ENCODE results near the gene DCBLD1. TPM values are rescaled to one million over a fixed set of nuclear protein-coding genes. Genes with fewer than 3 reads are reported as not detected.
"Not testable (repeated sequence)": the region's sequence is repeated elsewhere in the genome, so short reads cannot be mapped to it uniquely, and the experiment has no call there.

Gene DCBLD1
- total RNA-seq, 2 donors from 2014 or later = 1.0 to 3.1 TPM

- no peaks in the 10 kb centered on the region for H3K36me3 Mint-ChIP-seq
- no peak overlapping the region for H3K27ac Mint-ChIP-seq
- ATAC-seq = peak in 1 of 2 donors; percentile 12
- DNase-seq (ENCODE audit: low spot score in 2 of 2) = no peak
- H3K9me3 Mint-ChIP-seq = no peaks in the 10 kb centered on the region
These were observed 17.8 kb upstream of the DCBLD1 start for GRCh38 chr6:117464700-117465099.

- no peak for ATAC-seq
- H3K9me3 Mint-ChIP-seq = no peaks in the 10 kb centered on the region
- no peak overlapping the region for H3K27ac Mint-ChIP-seq
- H3K36me3 Mint-ChIP-seq = no peaks in the 10 kb centered on the region
- DNase-seq (ENCODE audit: low spot score in 2 of 2) = no peak
These were observed 16.8 kb upstream of the DCBLD1 start for GRCh38 chr6:117465691-117466090.

- DNase-seq (ENCODE audit: low spot score in 2 of 2) (no peak), ATAC-seq (no peak)
- Mint-ChIP-seq H3K27ac (no peak overlapping the region), H3K36me3 (no peaks in the 10 kb centered on the region), H3K9me3 (no peaks in the 10 kb centered on the region)
These were observed 14.6 kb upstream of the DCBLD1 start for GRCh38 chr6:117467876-117468275.

- not testable (repeated sequence) for H3K27ac Mint-ChIP-seq; DNase-seq (ENCODE audit: low spot score in 2 of 2)
These were observed 13.9 kb upstream of the DCBLD1 start for GRCh38 chr6:117468527-117468926.

GRCh38 chr6:117469356-117469755 lies 13.1 kb upstream of the DCBLD1 start:
- H3K9me3 Mint-ChIP-seq = no peaks in the 10 kb centered on the region

More at GRCh38 chr6:117468527-117468926, 13.9 kb upstream of the DCBLD1 start:
- ATAC-seq, H3K9me3 Mint-ChIP-seq, H3K36me3 Mint-ChIP-seq: not testable (repeated sequence)

GRCh38 chr6:117469791-117470190 lies 12.7 kb upstream of the DCBLD1 start:
- no peak overlapping the region for H3K27ac Mint-ChIP-seq
- no peaks in the 10 kb centered on the region for H3K9me3 Mint-ChIP-seq
- DNase-seq (ENCODE audit: low spot score in 2 of 2) (no peak), ATAC-seq (no peak)
- H3K36me3 Mint-ChIP-seq = no peaks in the 10 kb centered on the region

More at GRCh38 chr6:117469356-117469755, 13.1 kb upstream of the DCBLD1 start:
- no peaks in the 10 kb centered on the region for H3K36me3 Mint-ChIP-seq
- no peak overlapping the region for H3K27ac Mint-ChIP-seq
- no peak for ATAC-seq
- no peak for DNase-seq (ENCODE audit: low spot score in 2 of 2)

GRCh38 chr6:117472667-117473066 lies 9.8 kb upstream of the DCBLD1 start:
- ATAC-seq (no peak), DNase-seq (ENCODE audit: low spot score in 2 of 2) (no peak)
- Mint-ChIP-seq H3K36me3 (no peaks in the 10 kb centered on the region), H3K9me3 (no peaks in the 10 kb centered on the region), H3K27ac (no peak overlapping the region)

GRCh38 chr6:117473401-117473800 lies 9.1 kb upstream of the DCBLD1 start:
- no peaks in the 10 kb centered on the region for H3K36me3 Mint-ChIP-seq
- DNase-seq (ENCODE audit: low spot score in 2 of 2) = no peak
- no peak for ATAC-seq
- H3K9me3 Mint-ChIP-seq = no peaks in the 10 kb centered on the region
- H3K27ac Mint-ChIP-seq = no peak overlapping the region

- Mint-ChIP-seq H3K27ac (no peak overlapping the region), H3K36me3 (peaks cover 0 to 6% of the 10 kb centered on the region in 2 donors), H3K9me3 (no peaks in the 10 kb centered on the region)
- ATAC-seq = no peak
- no peak for DNase-seq (ENCODE audit: low spot score in 2 of 2)
These were observed 4.3 kb upstream of the DCBLD1 start for GRCh38 chr6:117477988-117478852.

GRCh38 chr6:117478853-117479231 lies 3.6 kb upstream of the DCBLD1 start:
- ATAC-seq (no peak), DNase-seq (ENCODE audit: low spot score in 2 of 2) (no peak)
- Mint-ChIP-seq H3K9me3 (no peaks in the 10 kb centered on the region), H3K27ac (no peak overlapping the region), H3K36me3 (peaks cover 0 to 11% of the 10 kb centered on the region in 2 donors)

- no peak for ATAC-seq
- Mint-ChIP-seq H3K36me3 (peaks cover 0 to 11% of the 10 kb centered on the region in 2 donors), H3K27ac (no peak overlapping the region), H3K9me3 (no peaks in the 10 kb centered on the region)
- DNase-seq (ENCODE audit: low spot score in 2 of 2) = no peak
These were observed 1.8 kb upstream of the DCBLD1 start for GRCh38 chr6:117480651-117481050.

- Mint-ChIP-seq H3K9me3 (no peaks in the 10 kb centered on the region), H3K27ac (no peak overlapping the region), H3K36me3 (peaks cover 0 to 11% of the 10 kb centered on the region in 2 donors)
- DNase-seq (ENCODE audit: low spot score in 2 of 2) = peak in 1 of 2 donors; percentile 6
- ATAC-seq = no peak
These were observed 1.1 kb upstream of the DCBLD1 start for GRCh38 chr6:117481278-117481925.

GRCh38 chr6:117481926-117482239 lies 591 bp upstream of the DCBLD1 start:
- DNase-seq (ENCODE audit: low spot score in 2 of 2) (no peak), ATAC-seq (peak in 1 of 2 donors; percentile 1)
- no peak overlapping the region for H3K27ac Mint-ChIP-seq
- H3K9me3 Mint-ChIP-seq = peaks cover 0 to under 1% of the 10 kb centered on the region in 2 donors
- H3K36me3 Mint-ChIP-seq = peaks cover 0 to 11% of the 10 kb centered on the region in 2 donors

- H3K27ac Mint-ChIP-seq = peak overlapping the region in 1 of 2 donors; percentile 15
- H3K36me3 Mint-ChIP-seq = peaks cover 0 to 11% of the 10 kb centered on the region in 2 donors
- peaks cover 0 to 3% of the 10 kb centered on the region in 2 donors for H3K9me3 Mint-ChIP-seq
- DNase-seq (ENCODE audit: low spot score in 2 of 2) (peak; percentile 13 to 57), ATAC-seq (peak in 1 of 2 donors; percentile 32)
These were observed 650 bp downstream of the DCBLD1 start for GRCh38 chr6:117483004-117483644.

- Mint-ChIP-seq H3K36me3 (peaks cover 0 to 11% of the 10 kb centered on the region in 2 donors), H3K27ac (peak overlapping the region; percentile 2 to 15), H3K9me3 (peaks cover 0 to 3% of the 10 kb centered on the region in 2 donors)
- DNase-seq (ENCODE audit: low spot score in 2 of 2) = no peak
- no peak for ATAC-seq
These were observed 1.2 kb downstream of the DCBLD1 start for GRCh38 chr6:117483645-117484016.

GRCh38 chr6:117484052-117484646 lies 1.7 kb downstream of the DCBLD1 start:
- H3K27ac Mint-ChIP-seq = no peak overlapping the region
- ATAC-seq (no peak), DNase-seq (ENCODE audit: low spot score in 2 of 2) (no peak)
- peaks cover 0 to 3% of the 10 kb centered on the region in 2 donors for H3K9me3 Mint-ChIP-seq
- H3K36me3 Mint-ChIP-seq = peaks cover 0 to 11% of the 10 kb centered on the region in 2 donors

- peaks cover 0 to 11% of the 10 kb centered on the region in 2 donors for H3K36me3 Mint-ChIP-seq
These were observed 3.0 kb downstream of the DCBLD1 start for GRCh38 chr6:117485433-117485832.

More at GRCh38 chr6:117485433-117485832, 3.0 kb downstream of the DCBLD1 start:
- DNase-seq (ENCODE audit: low spot score in 2 of 2) = no peak
- Mint-ChIP-seq H3K9me3 (peaks cover 0 to 3% of the 10 kb centered on the region in 2 donors), H3K27ac (no peak overlapping the region)
- no peak for ATAC-seq
